ENCODE measurements around the gene BMP8B.

GRCh38 chr1:39752703-39753102 lies 36.0 kb downstream of the BMP8B start:
- no peak for TF ChIP-seq CTCF (IDR thresholded peaks at IDR 0.05; ENCODE audit: insufficient read depth, low read length, poor library complexity, severe bottlenecking)
- no peak for TF ChIP-seq EZH2phosphoT487 (conservative IDR thresholded peaks at IDR 0.05; ENCODE audit: low read length)

Measured in SU-DHL-6 (cell line).